Measurements from ENCODE around the gene UGT1A9. TPM values are rescaled to one million over a fixed set of nuclear protein-coding genes. Genes with fewer than 3 reads are reported as not detected.
A peak's percentile ranks its signal among the peaks of the same experiment; 100 is the strongest.
"Not testable (repeated sequence)": the region's sequence is repeated elsewhere in the genome, so short reads cannot be mapped to it uniquely, and the experiment has no call there.

Gene UGT1A9
- total and polyA plus RNA-seq, 2 donors (not counting 1 experiment from before 2014, with no cell fraction given) = not detected

DNA sequence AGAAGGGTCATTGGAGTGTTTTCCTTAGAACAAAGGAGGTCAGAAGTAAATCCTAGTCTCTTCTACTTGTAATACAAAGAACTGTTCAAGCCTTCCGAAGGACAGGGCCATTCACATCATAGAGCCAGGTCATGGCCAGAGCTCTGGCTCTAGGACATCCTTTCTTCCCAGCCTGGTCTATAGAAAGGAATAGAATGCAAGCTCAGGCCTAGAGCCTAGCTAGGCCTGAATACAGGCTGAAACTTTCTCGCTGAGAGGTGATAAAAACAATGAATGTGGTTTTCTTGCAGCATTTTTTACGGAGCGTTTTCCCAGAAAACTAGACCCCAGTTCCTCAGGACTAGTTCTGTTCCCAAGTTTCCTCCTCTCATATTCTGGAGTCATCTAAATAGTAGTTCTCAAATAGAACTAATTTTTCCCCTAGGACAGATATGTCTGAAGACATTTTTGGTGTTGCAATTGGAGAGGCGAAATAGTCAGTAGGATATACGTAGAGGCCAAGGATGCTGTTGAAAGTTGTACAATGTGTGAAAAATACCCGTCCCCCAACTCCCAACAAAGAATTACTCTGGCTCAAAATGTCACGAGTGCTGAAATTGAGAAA lies 27.8 kb downstream of the UGT1A9 start:
- H3K79me2 ChIP-seq (ENCODE audit: control insufficient read depth, insufficient read depth, low read length) = no peaks in the 10 kb centered on the region
- H3K9ac ChIP-seq (ENCODE audit: insufficient read depth, low read length) = no peak overlapping the region
- H2AFZ ChIP-seq (ENCODE audit: low read length) = no peak overlapping the region
- H3K27ac ChIP-seq (ENCODE audit: insufficient read depth, low read length) = no peak overlapping the region
- H3K4me2 ChIP-seq (ENCODE audit: extremely low read depth, insufficient read depth, low read length) = no peak overlapping the region
- no peak for TF ChIP-seq EZH2 (IDR thresholded peaks at IDR 0.05; ENCODE audit: low read length, missing control alignments)
- TF ChIP-seq, protein P1, sequence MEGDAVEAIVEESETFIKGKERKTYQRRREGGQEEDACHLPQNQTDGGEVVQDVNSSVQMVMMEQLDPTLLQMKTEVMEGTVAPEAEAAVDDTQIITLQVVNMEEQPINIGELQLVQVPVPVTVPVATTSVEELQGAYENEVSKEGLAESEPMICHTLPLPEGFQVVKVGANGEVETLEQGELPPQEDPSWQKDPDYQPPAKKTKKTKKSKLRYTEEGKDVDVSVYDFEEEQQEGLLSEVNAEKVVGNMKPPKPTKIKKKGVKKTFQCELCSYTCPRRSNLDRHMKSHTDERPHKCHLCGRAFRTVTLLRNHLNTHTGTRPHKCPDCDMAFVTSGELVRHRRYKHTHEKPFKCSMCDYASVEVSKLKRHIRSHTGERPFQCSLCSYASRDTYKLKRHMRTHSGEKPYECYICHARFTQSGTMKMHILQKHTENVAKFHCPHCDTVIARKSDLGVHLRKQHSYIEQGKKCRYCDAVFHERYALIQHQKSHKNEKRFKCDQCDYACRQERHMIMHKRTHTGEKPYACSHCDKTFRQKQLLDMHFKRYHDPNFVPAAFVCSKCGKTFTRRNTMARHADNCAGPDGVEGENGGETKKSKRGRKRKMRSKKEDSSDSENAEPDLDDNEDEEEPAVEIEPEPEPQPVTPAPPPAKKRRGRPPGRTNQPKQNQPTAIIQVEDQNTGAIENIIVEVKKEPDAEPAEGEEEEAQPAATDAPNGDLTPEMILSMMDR (conservative IDR thresholded peaks at IDR 0.05 in 1 of 2, IDR thresholded peaks at IDR 0.05 in 1 of 2; ENCODE audit: low read depth in 1 of 2, low read length in 2 of 2) = no peak
- no peaks in the 10 kb centered on the region for H3K27me3 ChIP-seq (ENCODE audit: control insufficient read depth, insufficient read depth, low read length)
- no peaks in the 10 kb centered on the region for H4K20me1 ChIP-seq (ENCODE audit: control insufficient read depth, extremely low read depth, insufficient read depth, low read length)
- H3K36me3 ChIP-seq (ENCODE audit: control insufficient read depth, insufficient read depth, low read length) = no peaks in the 10 kb centered on the region
- H3K4me3 ChIP-seq (replicated peaks in 1 of 4; ENCODE audit: control extremely low read depth in 1 of 4, insufficient read depth in 1 of 4, low read depth in 3 of 4, low read length in 4 of 4) = no peak overlapping the region
- DNase-seq (ENCODE audit: low read depth in 2 of 2) = peak in 1 of 2 donors; percentile 3
- no peaks in the 10 kb centered on the region for H3K9me3 ChIP-seq (ENCODE audit: control insufficient read depth, insufficient read depth, low read depth, low read length)
- H3K4me1 ChIP-seq (ENCODE audit: control insufficient read depth, extremely low read depth, insufficient read depth, low read length) = no peaks in the 10 kb centered on the region

- Histone ChIP-seq H3K27ac (ENCODE audit: insufficient read depth, low read length) (no peak overlapping the region), H4K20me1 (ENCODE audit: control insufficient read depth, extremely low read depth, insufficient read depth, low read length) (no peaks in the 10 kb centered on the region), H3K9ac (ENCODE audit: insufficient read depth, low read length) (no peak overlapping the region), H3K79me2 (ENCODE audit: control insufficient read depth, insufficient read depth, low read length) (no peaks in the 10 kb centered on the region), H3K4me2 (ENCODE audit: extremely low read depth, insufficient read depth, low read length) (no peak overlapping the region), H3K9me3 (ENCODE audit: control insufficient read depth, insufficient read depth, low read depth, low read length) (no peaks in the 10 kb centered on the region), H2AFZ (ENCODE audit: low read length) (no peak overlapping the region), H3K36me3 (ENCODE audit: control insufficient read depth, insufficient read depth, low read length) (no peaks in the 10 kb centered on the region), H3K4me1 (ENCODE audit: control insufficient read depth, extremely low read depth, insufficient read depth, low read length) (no peaks in the 10 kb centered on the region), H3K4me3 (replicated peaks in 1 of 4; ENCODE audit: control extremely low read depth in 1 of 4, insufficient read depth in 1 of 4, low read depth in 3 of 4, low read length in 4 of 4) (no peak overlapping the region), H3K27me3 (ENCODE audit: control insufficient read depth, insufficient read depth, low read length) (no peaks in the 10 kb centered on the region)
- TF ChIP-seq EZH2 (IDR thresholded peaks at IDR 0.05; ENCODE audit: low read length, missing control alignments) = no peak
- TF ChIP-seq, protein P1 (conservative IDR thresholded peaks at IDR 0.05 in 1 of 2, IDR thresholded peaks at IDR 0.05 in 1 of 2; ENCODE audit: low read depth in 1 of 2, low read length in 2 of 2) = no peak
- peak; percentile 34 to 88 for DNase-seq (ENCODE audit: low read depth in 2 of 2)
Observed at GRCh38 chr2:233700028-233700635, 28.4 kb downstream of the UGT1A9 start.

DNA sequence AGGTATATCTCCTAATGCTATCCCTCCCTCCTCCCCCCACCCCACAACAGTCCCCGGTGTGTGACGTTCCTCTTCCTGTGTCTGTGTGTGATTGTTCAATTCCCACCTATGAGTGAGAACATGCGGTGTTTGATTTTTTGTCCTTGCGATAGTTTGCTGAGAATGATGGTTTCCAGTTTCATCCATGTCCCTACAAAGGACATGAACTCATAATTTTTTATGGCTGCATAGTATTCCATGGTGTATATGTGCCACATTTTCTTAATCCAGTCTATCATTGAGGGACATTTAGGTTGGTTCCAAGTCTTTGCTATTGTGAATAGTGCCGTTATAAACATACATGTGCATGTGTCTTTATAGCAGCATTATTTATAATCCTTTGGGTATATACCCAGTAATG lies 29.1 kb downstream of the UGT1A9 start:
- not testable (repeated sequence) for H3K27ac ChIP-seq (ENCODE audit: insufficient read depth, low read length); H3K4me2 ChIP-seq (ENCODE audit: extremely low read depth, insufficient read depth, low read length); H2AFZ ChIP-seq (ENCODE audit: low read length); H4K20me1 ChIP-seq (ENCODE audit: control insufficient read depth, extremely low read depth, insufficient read depth, low read length); H3K9ac ChIP-seq (ENCODE audit: insufficient read depth, low read length); DNase-seq (ENCODE audit: low read depth in 2 of 2); H3K36me3 ChIP-seq (ENCODE audit: control insufficient read depth, insufficient read depth, low read length); H3K27me3 ChIP-seq (ENCODE audit: control insufficient read depth, insufficient read depth, low read length); H3K79me2 ChIP-seq (ENCODE audit: control insufficient read depth, insufficient read depth, low read length); H3K4me1 ChIP-seq (ENCODE audit: control insufficient read depth, extremely low read depth, insufficient read depth, low read length); H3K9me3 ChIP-seq (ENCODE audit: control insufficient read depth, insufficient read depth, low read depth, low read length); H3K4me3 ChIP-seq (replicated peaks in 1 of 4; ENCODE audit: control extremely low read depth in 1 of 4, insufficient read depth in 1 of 4, low read depth in 3 of 4, low read length in 4 of 4)

Measured in fibroblast of lung (primary cell).